Stimulated activated CD8-positive, alpha-beta memory T cell treated with anti-CD3 and anti-CD28 coated beads, Interleukin-7, amount 100 ng/mL, for 24 hours (primary cell): ENCODE measurements around the gene NHERF2.
A peak's percentile ranks its signal among the peaks of the same experiment; 100 is the strongest.
"Not testable (repeated sequence)": the region's sequence is repeated elsewhere in the genome, so short reads cannot be mapped to it uniquely, and the experiment has no call there.

Experiments
- DNase-seq: peaks from one replicate; pipeline ENCODE4 v3.0.0-alpha.2; 2020; ENCODE audit warnings: low read depth

NHERF2 gene

GRCh38 chr16:2007081-2007836 is 19.4 kb upstream of the NHERF2 start:
- DNase-seq: no peak

- DNase-seq: no peak
Measured at GRCh38 chr16:2008009-2008526, 18.6 kb upstream of the NHERF2 start.

- no peak for DNase-seq
Measured at GRCh38 chr16:2008631-2009163, 18.0 kb upstream of the NHERF2 start.

GRCh38 chr16:2009164-2009711 is 17.5 kb upstream of the NHERF2 start:
- no peak for DNase-seq

GRCh38 chr16:2009791-2010510 is 16.8 kb upstream of the NHERF2 start, which contains the start of gene ZNF598:
Gene ZNF598, minus strand, starts transcription at chr16:2009821.
- no peak for DNase-seq

- not testable (repeated sequence) for DNase-seq
Measured at GRCh38 chr16:2011726-2012125, 15.0 kb upstream of the NHERF2 start.

- no peak for DNase-seq
Measured at GRCh38 chr16:2013527-2013926, 13.2 kb upstream of the NHERF2 start.

- DNase-seq: no peak
Measured at GRCh38 chr16:2015117-2015946, 11.4 kb upstream of the NHERF2 start.

GRCh38 chr16:2015947-2016208 is 10.8 kb upstream of the NHERF2 start:
- DNase-seq: no peak

- DNase-seq: no peak
Measured at GRCh38 chr16:2016407-2016922, 10.2 kb upstream of the NHERF2 start.

- DNase-seq: no peak
Measured at GRCh38 chr16:2019518-2019920, 7.2 kb upstream of the NHERF2 start, which contains the start of gene NPW. Gene NPW, plus strand, starts transcription at chr16:2019785.

GRCh38 chr16:2019921-2020831 is 6.5 kb upstream of the NHERF2 start:
- no peak for DNase-seq

- DNase-seq: no peak
Measured at GRCh38 chr16:2022723-2023091, 4.0 kb upstream of the NHERF2 start.

- DNase-seq: peak; percentile 94
Measured at GRCh38 chr16:2023092-2024031, 3.3 kb upstream of the NHERF2 start.

GRCh38 chr16:2024032-2024420 is 2.7 kb upstream of the NHERF2 start:
- DNase-seq: no peak

- DNase-seq: no peak
Measured at GRCh38 chr16:2025251-2025650, 1.5 kb upstream of the NHERF2 start.

GRCh38 chr16:2025878-2026460 is 733 bp upstream of the NHERF2 start:
- DNase-seq: no peak

GRCh38 chr16:2027024-2028010 is 615 bp downstream of the NHERF2 start:
- DNase-seq: no peak
